Mesenchymal stem cell (in vitro differentiated cells and primary cell): ENCODE data around the gene MAMDC4.

Experiments used
- DNase-seq: peaks from one replicate; pipeline ENCODE4 v3.0.0-alpha.2; 2013
- H2AFZ ChIP-seq: one replicate; pipeline ENCODE4 v1.6.1; 2013; ENCODE audit warnings: low read depth, mild to moderate bottlenecking, control low read depth, inconsistent platforms, low read length, moderate library complexity
- H2AK5ac ChIP-seq: 2 replicates; pipeline ENCODE4 v1.6.1; 2013; ENCODE audit warnings: low read length, moderate library complexity, mild to moderate bottlenecking, inconsistent platforms; ENCODE audit not compliant: severe bottlenecking
- H2BK120ac ChIP-seq: one replicate; pipeline ENCODE4 v1.6.1; 2013; ENCODE audit warnings: low read depth, mild to moderate bottlenecking, inconsistent platforms, low read length, moderate library complexity
- H2BK12ac ChIP-seq, 2 experiments: one replicate each; pipeline ENCODE4 v1.6.1; 2013; ENCODE audit warnings: inconsistent platforms in 2 of 2, low read length in 2 of 2, mild to moderate bottlenecking in 2 of 2, moderate library complexity in 2 of 2, control low read depth in 1 of 2
- H2BK15ac ChIP-seq: one replicate; pipeline ENCODE4 v1.6.1; 2013; ENCODE audit warnings: mild to moderate bottlenecking, low read depth, inconsistent platforms; ENCODE audit not compliant: poor library complexity, severe bottlenecking
- H2BK5ac ChIP-seq: 2 replicates; pipeline ENCODE4 v1.6.1; 2013; ENCODE audit warnings: low read depth, mild to moderate bottlenecking, low read length, control low read depth, inconsistent platforms; ENCODE audit not compliant: poor library complexity, severe bottlenecking
- H3K14ac ChIP-seq, 2 experiments: one replicate each; pipeline ENCODE4 v1.6.1; 2013; ENCODE audit warnings: inconsistent platforms in 2 of 2, low read length in 2 of 2, control low read depth in 1 of 2, mild to moderate bottlenecking in 1 of 2, moderate library complexity in 1 of 2
- H3K18ac ChIP-seq, 2 experiments: one replicate each; pipeline ENCODE4 v1.6.1; 2013; ENCODE audit warnings: inconsistent platforms in 2 of 2, low read length in 2 of 2, control low read depth in 1 of 2, low read depth in 1 of 2, mild to moderate bottlenecking in 1 of 2
- H3K23ac ChIP-seq, 2 experiments: one replicate each; pipeline ENCODE4 v1.6.1; 2013; ENCODE audit warnings: inconsistent platforms in 2 of 2, low read length in 2 of 2, mild to moderate bottlenecking in 2 of 2, moderate library complexity in 2 of 2, control low read depth in 1 of 2
- H3K27ac ChIP-seq: 2 replicates; pipeline ENCODE4 v1.5.1; 2013; ENCODE audit warnings: mild to moderate bottlenecking, moderate library complexity, low read length, control low read depth, inconsistent platforms; ENCODE audit not compliant: poor library complexity, severe bottlenecking
- H3K27me3 ChIP-seq, 2 experiments: 2 replicates each; pipeline versions ENCODE4 v1.6.1 to v1.7.0; 2013; ENCODE audit warnings: low read length in 2 of 2, mild to moderate bottlenecking in 2 of 2, moderate library complexity in 2 of 2, control low read depth in 1 of 2, inconsistent platforms in 1 of 2; ENCODE audit not compliant: control insufficient read depth in 1 of 2, insufficient read depth in 1 of 2
- H3K36me3 ChIP-seq, 2 experiments: 2 replicates each; pipeline versions ENCODE4 v1.6.1 to v1.7.0; 2013; ENCODE audit warnings: low read length in 2 of 2, control low read depth in 1 of 2, inconsistent platforms in 1 of 2, low read depth in 1 of 2, mild to moderate bottlenecking in 1 of 2; ENCODE audit not compliant: insufficient read depth in 2 of 2, control insufficient read depth in 1 of 2
- H3K4ac ChIP-seq, 2 experiments: one replicate each; pipeline ENCODE4 v1.6.1; 2013; ENCODE audit warnings: inconsistent platforms in 2 of 2, low read length in 2 of 2, mild to moderate bottlenecking in 2 of 2, moderate library complexity in 2 of 2, control low read depth in 1 of 2, low read depth in 1 of 2
- H3K4me1 ChIP-seq: 2 replicates; pipeline ENCODE4 v1.6.1; 2013; ENCODE audit warnings: low read depth, low read length, control low read depth; ENCODE audit not compliant: control insufficient read depth, insufficient read depth
- H3K4me2 ChIP-seq: 2 replicates; pipeline ENCODE4 v1.6.1; 2013; ENCODE audit warnings: low read length, mild to moderate bottlenecking, inconsistent platforms; ENCODE audit not compliant: poor library complexity, severe bottlenecking
- H3K4me3 ChIP-seq, 2 experiments: 2 replicates each; pipeline versions ENCODE4 v1.5.1 to v1.7.0; 2013; ENCODE audit warnings: low read length in 2 of 2, mild to moderate bottlenecking in 2 of 2, control low read depth in 1 of 2, low read depth in 1 of 2; ENCODE audit not compliant: insufficient read depth in 1 of 2
- H3K79me1 ChIP-seq: replicated peaks from 2 replicates; pipeline ENCODE4 v1.6.1; 2013; ENCODE audit warnings: mild to moderate bottlenecking, control low read depth, low read length, inconsistent platforms; ENCODE audit not compliant: poor library complexity, severe bottlenecking
- H3K9ac ChIP-seq: 2 replicates; pipeline ENCODE4 v1.7.0; 2013; ENCODE audit warnings: mild to moderate bottlenecking, low read length, moderate library complexity
- H3K9me3 ChIP-seq: 2 replicates; pipeline ENCODE4 v1.7.0; 2013; ENCODE audit warnings: mild to moderate bottlenecking, low read length; ENCODE audit not compliant: control insufficient read depth
- H4K8ac ChIP-seq: one replicate; pipeline ENCODE4 v1.6.1; 2013; ENCODE audit warnings: inconsistent platforms, mild to moderate bottlenecking, low read length, moderate library complexity
- H4K91ac ChIP-seq: one replicate; pipeline ENCODE4 v1.6.1; 2013; ENCODE audit warnings: mild to moderate bottlenecking, low read length, inconsistent platforms
- WGBS: methylation state at CpG from one replicate; pipeline ENCODE4 v1.1.7; 2013; ENCODE audit warnings: mixed read lengths; 5-methylcytosine and 5-hydroxymethylcytosine counted together

MAMDC4 gene

GRCh38 chr9:136821826-136822544 is 30.2 kb upstream of the MAMDC4 start:
- no peak for DNase-seq
- Histone ChIP-seq H3K4me1 (peaks cover 9% of the 10 kb centered on the region), H3K14ac (peak overlapping the region in 1 of 2 experiments; percentile 71), H3K4ac (peak overlapping the region in 1 of 2 experiments; percentile 61), H3K4me2 (no peak overlapping the region), H3K4me3 (peak overlapping the region in 1 of 2 experiments; percentile 20), H3K9me3 (no peaks in the 10 kb centered on the region), H3K9ac (peak overlapping the region; percentile 72), H2BK5ac (no peak overlapping the region), H2BK12ac (no peak overlapping the region), H4K8ac (peak overlapping the region; percentile 78), H2AK5ac (no peak overlapping the region), H3K79me1 (peaks cover 52% of the 10 kb centered on the region), H3K36me3 (peaks cover 31 to 63% of the 10 kb centered on the region in 2 experiments), H3K18ac (no peak overlapping the region), H2BK15ac (no peak overlapping the region), H4K91ac (no peak overlapping the region), H3K23ac (peak overlapping the region in 1 of 2 experiments; percentile 64), H2BK120ac (no peak overlapping the region), H3K27ac (no peak overlapping the region), H2AFZ (no peak overlapping the region), H3K27me3 (no peaks in the 10 kb centered on the region)
- 85% methylated on average over 42 of the region's 42 CpGs for WGBS

GRCh38 chr9:136823136-136824046 is 28.8 kb upstream of the MAMDC4 start:
- Histone ChIP-seq H3K4me3 (no peak overlapping the region), H4K91ac (no peak overlapping the region), H3K27ac (no peak overlapping the region), H3K27me3 (no peaks in the 10 kb centered on the region), H3K23ac (no peak overlapping the region), H3K4me2 (no peak overlapping the region), H2AK5ac (no peak overlapping the region), H3K14ac (no peak overlapping the region), H3K9ac (no peak overlapping the region), H3K9me3 (no peaks in the 10 kb centered on the region), H2BK15ac (no peak overlapping the region), H2BK5ac (no peak overlapping the region), H2BK12ac (no peak overlapping the region), H3K4ac (no peak overlapping the region), H3K79me1 (peaks cover 60% of the 10 kb centered on the region), H2AFZ (no peak overlapping the region), H3K4me1 (peaks cover 9% of the 10 kb centered on the region), H4K8ac (peak overlapping the region; percentile 14), H3K36me3 (peaks cover 39 to 72% of the 10 kb centered on the region in 2 experiments), H2BK120ac (no peak overlapping the region), H3K18ac (no peak overlapping the region)
- WGBS: 93% methylated on average over 28 of the region's 30 CpGs
- DNase-seq: no peak

- H3K79me1 ChIP-seq: peaks cover 63% of the 10 kb centered on the region
- H2AFZ ChIP-seq: no peak overlapping the region
- no peaks in the 10 kb centered on the region for H3K9me3 ChIP-seq
- peaks cover 7% of the 10 kb centered on the region for H3K4me1 ChIP-seq
- H2BK12ac ChIP-seq: no peak overlapping the region
- no peak overlapping the region for H2BK15ac ChIP-seq
- no peak overlapping the region for H4K91ac ChIP-seq
- no peak overlapping the region for H3K14ac ChIP-seq
- no peak overlapping the region for H3K18ac ChIP-seq
- DNase-seq: no peak
- H3K36me3 ChIP-seq: peaks cover 52 to 84% of the 10 kb centered on the region in 2 experiments
- no peak overlapping the region for H4K8ac ChIP-seq
- H2AK5ac ChIP-seq: no peak overlapping the region
- H3K4me2 ChIP-seq: no peak overlapping the region
- H3K23ac ChIP-seq: no peak overlapping the region
- H2BK5ac ChIP-seq: no peak overlapping the region
- no peak overlapping the region for H3K27ac ChIP-seq
- WGBS: 93% methylated on average over 20 of the region's 21 CpGs
- no peak overlapping the region for H3K4ac ChIP-seq
- H3K9ac ChIP-seq: no peak overlapping the region
- no peaks in the 10 kb centered on the region for H3K27me3 ChIP-seq
- no peak overlapping the region for H2BK120ac ChIP-seq
- H3K4me3 ChIP-seq: no peak overlapping the region
Measured at GRCh38 chr9:136824496-136825225, 27.5 kb upstream of the MAMDC4 start.
